ENCODE results near the gene PHLPP1. TPM values are rescaled to one million over a fixed set of nuclear protein-coding genes. Genes with fewer than 3 reads are reported as not detected.

The PHLPP1 gene
- total RNA-seq, 2 experiments from 2014 or later: 8.2 to 8.6 TPM

DNA sequence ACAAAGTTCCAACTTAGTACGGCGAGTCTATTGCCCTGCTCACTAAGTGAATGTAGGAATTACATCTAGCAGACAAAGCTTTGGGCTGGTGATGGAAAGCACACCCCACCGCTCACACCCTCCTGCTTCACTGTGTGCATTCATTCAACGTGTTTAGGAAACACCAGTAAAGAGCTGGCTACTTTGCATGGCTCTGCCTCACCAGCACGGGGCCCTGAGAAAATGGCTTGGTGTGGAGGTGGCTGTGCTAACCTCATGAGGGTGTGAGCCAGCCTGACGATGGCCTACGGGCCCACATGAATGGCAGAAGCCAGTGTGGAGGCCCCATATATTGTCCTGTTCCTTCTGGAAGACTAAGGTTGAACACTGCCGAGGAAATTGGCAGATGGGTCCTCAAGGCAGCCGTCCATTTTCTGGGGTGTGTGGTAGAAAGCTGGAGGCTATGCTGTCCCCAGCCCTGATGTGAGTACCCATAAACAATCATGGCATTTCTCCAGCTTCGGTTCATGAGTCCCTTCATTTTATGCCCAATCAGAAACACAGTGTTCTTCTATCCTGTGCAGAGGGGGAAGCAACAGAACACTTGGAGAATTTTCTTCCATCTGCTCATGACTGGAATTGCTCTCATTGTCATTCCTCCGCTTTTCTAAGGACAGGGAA lies 269.4 kb downstream of the PHLPP1 start:
- no peaks in the 10 kb centered on the region for H3K36me3 Mint-ChIP-seq (ENCODE audit: low read depth)
- POLR2A ChIA-PET: no interaction called here
- no peak for ATAC-seq

DNA sequence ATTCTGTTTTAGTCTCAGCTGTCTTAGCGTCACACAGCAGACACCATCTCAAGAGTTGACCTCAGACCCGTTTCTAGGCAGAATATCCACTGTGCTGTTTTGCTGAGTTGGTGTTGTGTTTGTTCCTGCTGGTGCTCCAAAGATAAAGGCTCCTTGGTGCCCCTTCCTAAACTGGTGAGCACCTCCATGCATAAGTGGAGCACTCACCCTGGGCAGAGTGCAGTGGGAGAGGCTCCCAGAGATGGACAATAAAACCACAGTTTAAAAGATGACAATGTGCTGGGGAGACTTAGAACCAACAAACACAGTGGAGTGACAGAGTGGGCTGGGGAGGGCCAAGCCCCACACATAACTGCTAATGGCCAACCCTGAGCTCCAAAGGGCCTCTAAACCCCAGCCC lies 271.1 kb downstream of the PHLPP1 start:
- TF ChIP-seq, protein P1, sequence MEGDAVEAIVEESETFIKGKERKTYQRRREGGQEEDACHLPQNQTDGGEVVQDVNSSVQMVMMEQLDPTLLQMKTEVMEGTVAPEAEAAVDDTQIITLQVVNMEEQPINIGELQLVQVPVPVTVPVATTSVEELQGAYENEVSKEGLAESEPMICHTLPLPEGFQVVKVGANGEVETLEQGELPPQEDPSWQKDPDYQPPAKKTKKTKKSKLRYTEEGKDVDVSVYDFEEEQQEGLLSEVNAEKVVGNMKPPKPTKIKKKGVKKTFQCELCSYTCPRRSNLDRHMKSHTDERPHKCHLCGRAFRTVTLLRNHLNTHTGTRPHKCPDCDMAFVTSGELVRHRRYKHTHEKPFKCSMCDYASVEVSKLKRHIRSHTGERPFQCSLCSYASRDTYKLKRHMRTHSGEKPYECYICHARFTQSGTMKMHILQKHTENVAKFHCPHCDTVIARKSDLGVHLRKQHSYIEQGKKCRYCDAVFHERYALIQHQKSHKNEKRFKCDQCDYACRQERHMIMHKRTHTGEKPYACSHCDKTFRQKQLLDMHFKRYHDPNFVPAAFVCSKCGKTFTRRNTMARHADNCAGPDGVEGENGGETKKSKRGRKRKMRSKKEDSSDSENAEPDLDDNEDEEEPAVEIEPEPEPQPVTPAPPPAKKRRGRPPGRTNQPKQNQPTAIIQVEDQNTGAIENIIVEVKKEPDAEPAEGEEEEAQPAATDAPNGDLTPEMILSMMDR (IDR thresholded peaks at IDR 0.05): no peak
- H3K4me3 Mint-ChIP-seq: no peak overlapping the region
- DNase-seq (no peak), ATAC-seq (no peak)
- no peaks in the 10 kb centered on the region for H3K27me3 Mint-ChIP-seq
- no peaks in the 10 kb centered on the region for H3K9me3 Mint-ChIP-seq
- intact Hi-C loops (cut with micrococcal nuclease): no loop called here
- no peak overlapping the region for H3K27ac Mint-ChIP-seq
- no peaks in the 10 kb centered on the region for H3K4me1 Mint-ChIP-seq (ENCODE audit: low read depth)
- H3K36me3 Mint-ChIP-seq (ENCODE audit: low read depth): no peaks in the 10 kb centered on the region
- ChIA-PET POLR2A (no interaction called here), CTCF (no interaction called here)

More for the DNA sequence above, 269.4 kb downstream of the PHLPP1 start:
- Mint-ChIP-seq H3K4me3 (no peak overlapping the region), H3K27ac (no peak overlapping the region), H3K9me3 (no peaks in the 10 kb centered on the region), H3K27me3 (no peaks in the 10 kb centered on the region), H3K4me1 (ENCODE audit: low read depth) (no peaks in the 10 kb centered on the region)
- intact Hi-C loops (cut with micrococcal nuclease): loop anchor here (5.0 kb wide), 1 partner anchor 397 kb away; no protein-coding TSS in a partner anchor
- CTCF ChIA-PET: interaction anchor here (0.7 to 1.3 kb wide), 2 partner anchors 270 to 338 kb away, joined by 3 read pairs; no protein-coding TSS in a partner anchor
- DNase-seq: no peak
- TF ChIP-seq, protein P1 (IDR thresholded peaks at IDR 0.05): no peak

DNA sequence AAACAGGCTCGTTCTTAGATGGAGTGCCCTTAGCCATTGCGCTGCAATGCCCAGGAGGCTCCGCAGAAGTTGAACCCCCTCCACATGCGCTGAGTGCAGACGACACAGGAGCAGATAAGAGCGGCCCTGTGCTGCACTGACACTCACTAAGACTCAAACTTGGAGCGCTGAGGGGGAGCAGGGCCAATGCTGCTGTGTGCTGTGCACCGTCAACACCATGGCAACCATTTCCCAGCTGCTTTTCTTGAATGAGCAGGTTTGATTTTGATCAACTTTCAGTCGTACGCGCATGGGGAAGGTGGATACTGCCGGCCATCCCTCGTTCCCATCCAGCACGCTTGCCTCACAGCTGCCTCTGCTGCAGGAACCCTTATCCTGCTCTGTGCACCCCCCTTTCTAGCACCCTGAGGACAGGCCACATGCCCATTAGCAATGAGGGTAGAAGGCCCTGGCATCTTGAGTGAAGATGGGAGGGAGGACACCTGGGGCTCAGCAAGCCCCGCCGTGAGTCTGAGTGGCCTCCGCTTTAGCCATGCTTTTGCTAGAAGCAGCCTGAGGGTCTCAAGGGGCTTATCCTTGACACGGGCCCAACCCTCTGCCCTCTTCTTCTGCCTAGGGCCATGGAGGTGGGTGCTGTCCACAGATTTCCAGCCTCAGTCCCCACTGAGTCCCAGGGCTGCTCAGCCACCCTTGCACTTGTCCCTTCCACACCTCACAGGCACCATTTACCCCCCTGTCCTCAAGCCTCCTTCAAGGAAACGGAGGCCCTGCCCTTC lies 271.9 kb downstream of the PHLPP1 start:
- Mint-ChIP-seq H3K36me3 (ENCODE audit: low read depth) (no peaks in the 10 kb centered on the region), H3K27ac (no peak overlapping the region), H3K4me3 (no peak overlapping the region), H3K9me3 (no peaks in the 10 kb centered on the region), H3K4me1 (ENCODE audit: low read depth) (no peaks in the 10 kb centered on the region), H3K27me3 (no peaks in the 10 kb centered on the region)
- ChIA-PET CTCF (no interaction called here), POLR2A (no interaction called here)
- intact Hi-C loops (cut with micrococcal nuclease): no loop called here
- DNase-seq (no peak), ATAC-seq (no peak)
- TF ChIP-seq, protein P1 (IDR thresholded peaks at IDR 0.05): no peak

DNA sequence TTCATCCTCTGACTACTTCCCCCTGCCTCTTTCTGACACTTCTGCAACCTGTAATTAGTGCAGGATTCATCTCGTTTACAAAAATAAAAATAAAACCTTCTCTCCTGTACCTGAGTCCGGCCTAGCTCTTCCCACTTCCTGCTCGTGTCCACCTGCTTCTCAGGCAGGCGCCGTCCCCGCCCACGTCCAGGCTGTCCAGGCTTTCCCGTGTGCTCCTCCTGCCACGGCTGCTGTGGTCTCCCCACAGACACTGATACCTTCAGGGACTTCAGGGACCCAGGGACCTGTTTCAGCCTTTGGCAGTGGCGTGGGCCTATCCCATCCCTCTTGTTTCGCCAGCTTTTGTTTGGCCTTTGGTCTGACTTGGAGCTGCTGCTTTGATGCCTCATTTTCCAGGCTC lies 272.5 kb downstream of the PHLPP1 start:
- no peak overlapping the region for H3K4me3 Mint-ChIP-seq
- intact Hi-C loops (cut with micrococcal nuclease): no loop called here
- no peak for ATAC-seq
- ChIA-PET CTCF (no interaction called here), POLR2A (no interaction called here)
- DNase-seq: no peak
- no peaks in the 10 kb centered on the region for H3K9me3 Mint-ChIP-seq
- H3K27ac Mint-ChIP-seq: no peak overlapping the region
- H3K27me3 Mint-ChIP-seq: no peaks in the 10 kb centered on the region
- H3K4me1 Mint-ChIP-seq (ENCODE audit: low read depth): no peaks in the 10 kb centered on the region
- TF ChIP-seq, protein P1 (IDR thresholded peaks at IDR 0.05): no peak
- H3K36me3 Mint-ChIP-seq (ENCODE audit: low read depth): no peaks in the 10 kb centered on the region

DNA sequence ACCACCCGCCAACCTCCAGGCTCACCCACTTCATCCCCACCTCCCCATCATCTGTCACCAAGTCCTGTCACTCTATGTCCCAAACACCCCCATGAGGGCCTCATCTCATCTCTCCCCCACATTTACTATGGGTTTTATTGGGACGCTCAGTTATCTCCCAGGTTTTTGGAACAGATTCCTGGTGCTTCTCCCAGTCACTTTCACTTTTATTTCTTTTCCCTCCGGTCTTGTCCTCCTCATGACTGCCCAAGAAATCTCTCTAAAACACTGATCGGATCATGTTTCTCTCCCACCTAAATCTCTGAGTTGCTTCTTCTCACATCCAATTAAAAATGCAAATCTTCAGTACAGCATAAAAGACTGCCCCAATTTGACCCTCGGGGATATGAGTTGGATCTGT lies 273.1 kb downstream of the PHLPP1 start:
- no peaks in the 10 kb centered on the region for H3K4me1 Mint-ChIP-seq (ENCODE audit: low read depth)
- H3K4me3 Mint-ChIP-seq: no peak overlapping the region
- ChIA-PET POLR2A (no interaction called here), CTCF (no interaction called here)
- intact Hi-C loops (cut with micrococcal nuclease): no loop called here
- TF ChIP-seq, protein P1 (IDR thresholded peaks at IDR 0.05): no peak
- no peaks in the 10 kb centered on the region for H3K9me3 Mint-ChIP-seq
- H3K27ac Mint-ChIP-seq: no peak overlapping the region
- ATAC-seq: no peak
- H3K36me3 Mint-ChIP-seq (ENCODE audit: low read depth): no peaks in the 10 kb centered on the region
- DNase-seq: no peak
- H3K27me3 Mint-ChIP-seq: peaks cover under 1% of the 10 kb centered on the region

Measured in activated CD8-positive, alpha-beta T cell treated with anti-CD3 and anti-CD28 coated beads for 36 hours (primary cell).